K562 (cell line): ENCODE measurements around the gene CCDC9. TPM values are rescaled to one million over a fixed set of nuclear protein-coding genes. Genes with fewer than 3 reads are reported as not detected.

ENCODE experiments used
- CTBP1 ChIP-seq: fragments of 450-650 bp; IDR thresholded peaks from 2 replicates; pipeline ENCODE4 v1.6.1; 2016; ENCODE audit warnings: borderline replicate concordance
- MAFG ChIP-seq: fragments of 450-650 bp; conservative IDR thresholded peaks from 2 replicates; pipeline ENCODE4 v1.6.1; 2016; ENCODE audit warnings: missing genetic modification characterization, missing compliant biosample characterization
- U2AF1 ChIP-seq: fragments of 200-400 bp; formaldehyde crosslinking; optimal IDR thresholded peaks from 2 replicates; pipeline ENCODE3; 2017; ENCODE audit warnings: mild to moderate bottlenecking, low read depth, low read length, moderate library complexity
- XRCC4 ChIP-seq: IDR thresholded peaks from one replicate; pipeline ENCODE4 v1.6.1; 2011; ENCODE audit not compliant: insufficient read depth, insufficient read length; ENCODE audit errors: extremely low read depth
- polyA plus RNA-seq, 8 experiments: library from polyadenylated mRNA; depleted of rRNA in 4 of 8; stranded (reverse) in 5 of 8; unstranded in 3 of 8; fragments of >200 nt; fragmentation: Nextera tagmentation in 2 of 8; fragmentation: Illumina TruSeq in 1 of 8; extraction: Ambion mirVana in 2 of 8; extraction: Trizol in 1 of 8; gene quantifications; 2 replicates each; pipeline versions ENCODE4 v1.2.1 to v1.2.3, GENCODE V29; 2011 to 2014; ENCODE audit warnings: inconsistent platforms in 1 of 8, missing spikeins in 1 of 8
- total RNA-seq, 7 experiments: library from RNA; depleted of rRNA in 6 of 7; stranded (reverse); fragments of >200 nt in 6 of 7; fragmentation: Illumina TruSeq in 2 of 7; extraction: Trizol in 2 of 7; gene quantifications; 2 replicates each; pipeline versions ENCODE4 v1.2.1 to v1.2.3, GENCODE V29; 2011 to 2021; ENCODE audit warnings: low replicate concordance in 1 of 7
- TF ChIP-seq, protein P1 (sequence below), 2 experiments: fragments of 450-650 bp; formaldehyde crosslinking in 1 of 2; IDR thresholded peaks; 2 replicates each; pipeline versions ENCODE4 v1.4.0 to v1.6.1; 2014 to 2020; ENCODE audit warnings: mild to moderate bottlenecking in 2 of 2, borderline replicate concordance in 1 of 2, low read depth in 1 of 2
- TF ChIP-seq, protein P2 (sequence below), 2 experiments: fragments of 200-800 bp in 1 of 2; sonication (Bioruptor generic) in 1 of 2; sonication (generic) in 1 of 2; formaldehyde crosslinking in 1 of 2; IDR thresholded peaks in 1 of 2; conservative IDR thresholded peaks in 1 of 2; 2 replicates each; pipeline versions ENCODE4 v1.5.0 to v1.6.1; 2016 to 2020; ENCODE audit warnings: missing compliant biosample characterization in 1 of 2, missing genetic modification characterization in 1 of 2, missing genetic modification reagents in 1 of 2

CCDC9 gene
- total and polyA plus RNA-seq, 9 of the 15 experiments (the other 6 are each of a cell fraction or from before 2014, with no cell fraction given) = 0.23 to 38.6 (median 8.4) TPM

DNA sequence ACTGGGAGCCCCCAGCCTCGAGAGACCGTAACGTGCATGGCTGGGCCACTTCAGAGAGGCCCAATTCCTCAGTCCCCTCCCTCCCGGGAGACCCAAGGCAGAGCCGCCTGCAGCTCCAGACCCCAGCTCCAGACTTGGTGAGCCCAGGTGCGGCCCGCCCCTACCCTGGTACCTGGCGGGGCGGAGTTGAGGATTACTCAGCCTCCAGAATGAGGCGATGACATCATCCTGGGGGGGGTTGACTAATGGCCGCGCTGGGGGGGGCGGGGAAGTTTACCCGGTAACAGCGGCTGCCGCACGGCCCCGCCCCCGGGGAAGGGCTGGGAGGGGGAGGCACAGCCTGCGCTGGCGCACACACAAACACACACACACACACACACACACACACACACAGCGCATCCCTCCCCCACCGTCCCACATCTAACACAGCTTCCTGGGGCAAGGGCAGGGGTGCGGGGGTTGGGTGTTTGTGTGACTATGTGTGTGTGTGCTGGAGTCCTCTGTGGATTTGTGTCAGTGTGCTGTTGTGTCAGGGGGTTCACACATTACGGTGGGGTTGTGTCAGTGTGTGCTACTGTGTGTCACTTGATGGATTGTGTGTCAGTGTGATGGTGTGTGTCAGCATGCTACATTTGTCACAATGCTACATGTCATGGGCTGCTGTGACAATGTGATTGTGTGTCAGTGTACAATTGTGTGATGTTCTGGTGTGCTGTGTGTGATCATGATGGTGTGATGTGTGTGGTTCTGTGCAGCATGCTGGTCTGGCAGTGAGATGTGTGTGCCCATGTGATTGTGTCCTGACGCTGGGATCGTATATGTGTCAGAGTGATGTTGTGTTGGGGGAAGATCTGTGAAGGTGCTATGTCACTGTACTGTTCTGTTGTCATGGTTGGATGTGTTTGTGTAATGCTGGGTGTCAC is 15.1 kb upstream of the CCDC9 start (continued):
- TF ChIP-seq, protein P1, sequence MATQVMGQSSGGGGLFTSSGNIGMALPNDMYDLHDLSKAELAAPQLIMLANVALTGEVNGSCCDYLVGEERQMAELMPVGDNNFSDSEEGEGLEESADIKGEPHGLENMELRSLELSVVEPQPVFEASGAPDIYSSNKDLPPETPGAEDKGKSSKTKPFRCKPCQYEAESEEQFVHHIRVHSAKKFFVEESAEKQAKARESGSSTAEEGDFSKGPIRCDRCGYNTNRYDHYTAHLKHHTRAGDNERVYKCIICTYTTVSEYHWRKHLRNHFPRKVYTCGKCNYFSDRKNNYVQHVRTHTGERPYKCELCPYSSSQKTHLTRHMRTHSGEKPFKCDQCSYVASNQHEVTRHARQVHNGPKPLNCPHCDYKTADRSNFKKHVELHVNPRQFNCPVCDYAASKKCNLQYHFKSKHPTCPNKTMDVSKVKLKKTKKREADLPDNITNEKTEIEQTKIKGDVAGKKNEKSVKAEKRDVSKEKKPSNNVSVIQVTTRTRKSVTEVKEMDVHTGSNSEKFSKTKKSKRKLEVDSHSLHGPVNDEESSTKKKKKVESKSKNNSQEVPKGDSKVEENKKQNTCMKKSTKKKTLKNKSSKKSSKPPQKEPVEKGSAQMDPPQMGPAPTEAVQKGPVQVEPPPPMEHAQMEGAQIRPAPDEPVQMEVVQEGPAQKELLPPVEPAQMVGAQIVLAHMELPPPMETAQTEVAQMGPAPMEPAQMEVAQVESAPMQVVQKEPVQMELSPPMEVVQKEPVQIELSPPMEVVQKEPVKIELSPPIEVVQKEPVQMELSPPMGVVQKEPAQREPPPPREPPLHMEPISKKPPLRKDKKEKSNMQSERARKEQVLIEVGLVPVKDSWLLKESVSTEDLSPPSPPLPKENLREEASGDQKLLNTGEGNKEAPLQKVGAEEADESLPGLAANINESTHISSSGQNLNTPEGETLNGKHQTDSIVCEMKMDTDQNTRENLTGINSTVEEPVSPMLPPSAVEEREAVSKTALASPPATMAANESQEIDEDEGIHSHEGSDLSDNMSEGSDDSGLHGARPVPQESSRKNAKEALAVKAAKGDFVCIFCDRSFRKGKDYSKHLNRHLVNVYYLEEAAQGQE (IDR thresholded peaks at IDR 0.05; ENCODE audit: borderline replicate concordance) = no peak
- TF ChIP-seq, protein P1 (CRISPR knock-in tag; IDR thresholded peaks at IDR 0.05; ENCODE audit: low read depth) = no peak
- TF ChIP-seq CTBP1 (peak; percentile 57), MAFG (tag) (0 out of 2 replicates have a peak, but pooled peaks have one; percentile 18), XRCC4 (no peak), U2AF1 (no peak)
- TF ChIP-seq, protein P2, sequence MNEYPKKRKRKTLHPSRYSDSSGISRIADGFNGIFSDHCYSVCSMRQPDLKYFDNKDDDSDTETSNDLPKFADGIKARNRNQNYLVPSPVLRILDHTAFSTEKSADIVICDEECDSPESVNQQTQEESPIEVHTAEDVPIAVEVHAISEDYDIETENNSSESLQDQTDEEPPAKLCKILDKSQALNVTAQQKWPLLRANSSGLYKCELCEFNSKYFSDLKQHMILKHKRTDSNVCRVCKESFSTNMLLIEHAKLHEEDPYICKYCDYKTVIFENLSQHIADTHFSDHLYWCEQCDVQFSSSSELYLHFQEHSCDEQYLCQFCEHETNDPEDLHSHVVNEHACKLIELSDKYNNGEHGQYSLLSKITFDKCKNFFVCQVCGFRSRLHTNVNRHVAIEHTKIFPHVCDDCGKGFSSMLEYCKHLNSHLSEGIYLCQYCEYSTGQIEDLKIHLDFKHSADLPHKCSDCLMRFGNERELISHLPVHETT (CRISPR knock-in tag; conservative IDR thresholded peaks at IDR 0.05 in 1 of 2, IDR thresholded peaks at IDR 0.05 in 1 of 2) = 0 out of 4 replicates have a peak, but pooled peaks of 1 of the 2 experiments have one; percentile 27
